Activated T-helper 2 cell treated with anti-CD3 and anti-CD28 coated beads, Interferon-gamma antibody, Interleukin-2, Interleukin-4, amounts not matched to agents 10 μg/mL and 5 μg/mL and 100 μg/mL, durations not matched to agents 14 hours and 24 hours and 36 hours (primary cell): ENCODE results near the gene YAP1. TPM values are rescaled to one million over a fixed set of nuclear protein-coding genes. Genes with fewer than 3 reads are reported as not detected.
"Not testable (repeated sequence)": the region's sequence is repeated elsewhere in the genome, so short reads cannot be mapped to it uniquely, and the experiment has no call there.

Experiments used
- DNase-seq: peaks from one replicate; pipeline ENCODE4 v3.0.0; 2021; ENCODE audit warnings: low spot score
- H3K27ac Mint-ChIP-seq: one replicate; pipeline ENCODE4 v1.8.0; 2021; ENCODE audit warnings: mixed read lengths
- H3K27me3 Mint-ChIP-seq: one replicate; pipeline ENCODE4 v1.8.0; 2021; ENCODE audit warnings: low read depth, mixed read lengths
- H3K36me3 Mint-ChIP-seq: one replicate; pipeline ENCODE4 v1.8.0; 2021; ENCODE audit warnings: low read depth, mixed read lengths
- H3K4me1 Mint-ChIP-seq: one replicate; pipeline ENCODE4 v1.8.0; 2021; ENCODE audit warnings: low read depth, mixed read lengths
- H3K4me3 Mint-ChIP-seq: one replicate; pipeline ENCODE4 v1.8.0; 2021; ENCODE audit warnings: low read depth, mild to moderate bottlenecking, moderate library complexity, mixed read lengths
- H3K9me3 Mint-ChIP-seq: one replicate; pipeline ENCODE4 v1.8.0; 2021; ENCODE audit warnings: mixed read lengths
- intact Hi-C: fragments of 100-400 bp; cut with micrococcal nuclease; formaldehyde crosslinking; loops from one replicate; pipeline ENCODE4 v1.15.1; 2023
- total RNA-seq: library from RNA; stranded (reverse); gene quantifications from 2 replicates; pipeline ENCODE4 v1.2.3, GENCODE V29; 2022

YAP1 gene
- total RNA-seq, 1 donor from 2014 or later, result not detected

- intact Hi-C loops, result no loop called here
- Mint-ChIP-seq H3K4me1 (no peaks in the 10 kb centered on the region), H3K9me3 (no peaks in the 10 kb centered on the region), H3K4me3 (no peak overlapping the region), H3K36me3 (no peaks in the 10 kb centered on the region), H3K27me3 (peaks cover 8% of the 10 kb centered on the region), H3K27ac (no peak overlapping the region)
- no peak for DNase-seq
Observed at GRCh38 chr11:102197670-102198139, 87.5 kb downstream of the YAP1 start.

- no peaks in the 10 kb centered on the region for H3K4me1 Mint-ChIP-seq
- no peak overlapping the region for H3K27ac Mint-ChIP-seq
- H3K27me3 Mint-ChIP-seq, result peaks cover 8% of the 10 kb centered on the region
- no peak overlapping the region for H3K4me3 Mint-ChIP-seq
- no peaks in the 10 kb centered on the region for H3K36me3 Mint-ChIP-seq
- no peak for DNase-seq
- no peaks in the 10 kb centered on the region for H3K9me3 Mint-ChIP-seq
- intact Hi-C loops, result no loop called here
Observed at GRCh38 chr11:102199673-102200072, 89.4 kb downstream of the YAP1 start.

GRCh38 chr11:102200325-102200724 is 90.1 kb downstream of the YAP1 start:
- H3K9me3 Mint-ChIP-seq, H3K27ac Mint-ChIP-seq, H3K36me3 Mint-ChIP-seq, DNase-seq, H3K27me3 Mint-ChIP-seq, H3K4me3 Mint-ChIP-seq, intact Hi-C loops, H3K4me1 Mint-ChIP-seq: not testable (repeated sequence)

GRCh38 chr11:102201776-102202175 is 91.5 kb downstream of the YAP1 start:
- Mint-ChIP-seq H3K36me3 (no peaks in the 10 kb centered on the region), H3K4me3 (no peak overlapping the region), H3K9me3 (no peaks in the 10 kb centered on the region), H3K27me3 (peaks cover 8% of the 10 kb centered on the region), H3K27ac (no peak overlapping the region), H3K4me1 (no peaks in the 10 kb centered on the region)
- intact Hi-C loops, result no loop called here
- no peak for DNase-seq

GRCh38 chr11:102202972-102203371 is 92.7 kb downstream of the YAP1 start:
- Mint-ChIP-seq H3K4me3 (no peak overlapping the region), H3K27ac (no peak overlapping the region), H3K36me3 (no peaks in the 10 kb centered on the region), H3K27me3 (peaks cover 4% of the 10 kb centered on the region), H3K9me3 (no peaks in the 10 kb centered on the region), H3K4me1 (no peaks in the 10 kb centered on the region)
- no peak for DNase-seq
- intact Hi-C loops, result no loop called here

- Mint-ChIP-seq H3K36me3 (no peaks in the 10 kb centered on the region), H3K4me1 (no peaks in the 10 kb centered on the region), H3K4me3 (no peak overlapping the region), H3K9me3 (no peaks in the 10 kb centered on the region), H3K27ac (no peak overlapping the region), H3K27me3 (peaks cover 5% of the 10 kb centered on the region)
- no peak for DNase-seq
- intact Hi-C loops, result no loop called here
Observed at GRCh38 chr11:102204174-102204573, 93.9 kb downstream of the YAP1 start.

- Mint-ChIP-seq H3K36me3 (no peaks in the 10 kb centered on the region), H3K4me3 (no peak overlapping the region), H3K4me1 (no peaks in the 10 kb centered on the region), H3K27me3 (peaks cover 5% of the 10 kb centered on the region), H3K9me3 (no peaks in the 10 kb centered on the region), H3K27ac (no peak overlapping the region)
- intact Hi-C loops, result no loop called here
- DNase-seq, result no peak
Observed at GRCh38 chr11:102205805-102206204, 95.6 kb downstream of the YAP1 start.

GRCh38 chr11:102208835-102209234 is 98.6 kb downstream of the YAP1 start:
- H3K27ac Mint-ChIP-seq, result no peak overlapping the region
- no peaks in the 10 kb centered on the region for H3K9me3 Mint-ChIP-seq
- H3K4me3 Mint-ChIP-seq, result no peak overlapping the region
- no peaks in the 10 kb centered on the region for H3K4me1 Mint-ChIP-seq
- intact Hi-C loops, result no loop called here
- DNase-seq, result no peak
- no peaks in the 10 kb centered on the region for H3K36me3 Mint-ChIP-seq
- peaks cover 5% of the 10 kb centered on the region for H3K27me3 Mint-ChIP-seq

- Mint-ChIP-seq H3K4me1 (no peaks in the 10 kb centered on the region), H3K9me3 (no peaks in the 10 kb centered on the region), H3K36me3 (no peaks in the 10 kb centered on the region), H3K27me3 (peaks cover 6% of the 10 kb centered on the region), H3K4me3 (no peak overlapping the region), H3K27ac (no peak overlapping the region)
- DNase-seq, result no peak
- intact Hi-C loops, result no loop called here
Observed at GRCh38 chr11:102214623-102215022, 104.4 kb downstream of the YAP1 start.

GRCh38 chr11:102216433-102217075 is 106.3 kb downstream of the YAP1 start:
- Mint-ChIP-seq H3K36me3 (no peaks in the 10 kb centered on the region), H3K27ac (no peak overlapping the region), H3K4me3 (no peak overlapping the region), H3K4me1 (no peaks in the 10 kb centered on the region), H3K27me3 (peaks cover 6% of the 10 kb centered on the region), H3K9me3 (no peaks in the 10 kb centered on the region)
- no peak for DNase-seq
- intact Hi-C loops, result no loop called here

GRCh38 chr11:102220728-102221467 is 110.7 kb downstream of the YAP1 start:
- no peaks in the 10 kb centered on the region for H3K9me3 Mint-ChIP-seq
- H3K27ac Mint-ChIP-seq, result no peak overlapping the region
- no peaks in the 10 kb centered on the region for H3K4me1 Mint-ChIP-seq
- H3K36me3 Mint-ChIP-seq, result no peaks in the 10 kb centered on the region
- intact Hi-C loops, result no loop called here
- no peak for DNase-seq
- no peak overlapping the region for H3K4me3 Mint-ChIP-seq
- peaks cover 5% of the 10 kb centered on the region for H3K27me3 Mint-ChIP-seq

GRCh38 chr11:102223859-102224258 is 113.6 kb downstream of the YAP1 start:
- Mint-ChIP-seq H3K36me3 (no peaks in the 10 kb centered on the region), H3K27me3 (peaks cover 7% of the 10 kb centered on the region), H3K9me3 (no peaks in the 10 kb centered on the region), H3K27ac (no peak overlapping the region), H3K4me3 (no peak overlapping the region), H3K4me1 (no peaks in the 10 kb centered on the region)
- DNase-seq, result no peak
- intact Hi-C loops, result no loop called here

GRCh38 chr11:102225689-102226568 is 115.7 kb downstream of the YAP1 start:
- H3K36me3 Mint-ChIP-seq, result no peaks in the 10 kb centered on the region
- no peak for DNase-seq
- no peak overlapping the region for H3K4me3 Mint-ChIP-seq
- H3K27ac Mint-ChIP-seq, result no peak overlapping the region
- H3K9me3 Mint-ChIP-seq, result no peaks in the 10 kb centered on the region
- intact Hi-C loops, result no loop called here
- H3K4me1 Mint-ChIP-seq, result no peaks in the 10 kb centered on the region
- peaks cover 13% of the 10 kb centered on the region for H3K27me3 Mint-ChIP-seq
